HPDE6-E6E7 (cell line): ENCODE data around the gene RASSF7.
"Not testable (repeated sequence)": the region's sequence is repeated elsewhere in the genome, so short reads cannot be mapped to it uniquely, and the experiment has no call there.

Experiments used
- DNase-seq: peaks from one replicate; pipeline ENCODE4 v3.0.0; 2011; ENCODE audit warnings: missing footprints; ENCODE audit errors: extremely low spot score

The RASSF7 gene

DNA sequence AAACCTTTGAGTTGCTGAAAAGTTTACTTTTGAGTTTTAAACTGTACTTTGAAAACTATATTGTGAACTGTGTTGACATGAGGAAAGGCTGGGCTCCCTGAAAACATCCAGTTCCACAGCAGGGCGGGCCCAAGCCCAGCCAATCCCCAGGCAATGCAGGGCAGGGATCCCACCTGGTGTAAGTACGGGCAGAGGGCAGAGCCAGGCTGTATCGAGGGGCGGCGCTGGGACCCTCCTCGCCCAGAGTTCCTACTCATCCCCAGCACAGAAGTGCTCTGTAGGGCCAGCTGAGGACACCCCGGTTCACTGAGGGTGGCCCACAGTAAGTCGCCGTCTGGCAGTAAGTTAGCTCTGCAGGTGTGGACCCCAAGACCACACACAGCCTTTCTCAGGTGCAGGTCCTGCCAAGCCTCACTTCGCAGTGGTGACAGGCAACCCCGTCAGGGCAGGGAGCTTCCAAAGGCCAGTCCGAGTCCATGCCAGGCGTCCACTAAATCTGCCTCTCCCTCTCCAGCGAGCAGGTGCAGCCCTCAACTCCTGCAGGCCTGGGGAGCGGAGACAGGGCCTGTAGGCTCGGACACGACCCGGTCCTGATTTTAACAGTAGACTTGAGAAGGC lies 6.3 kb downstream of the RASSF7 start:
- DNase-seq = no peak

DNA sequence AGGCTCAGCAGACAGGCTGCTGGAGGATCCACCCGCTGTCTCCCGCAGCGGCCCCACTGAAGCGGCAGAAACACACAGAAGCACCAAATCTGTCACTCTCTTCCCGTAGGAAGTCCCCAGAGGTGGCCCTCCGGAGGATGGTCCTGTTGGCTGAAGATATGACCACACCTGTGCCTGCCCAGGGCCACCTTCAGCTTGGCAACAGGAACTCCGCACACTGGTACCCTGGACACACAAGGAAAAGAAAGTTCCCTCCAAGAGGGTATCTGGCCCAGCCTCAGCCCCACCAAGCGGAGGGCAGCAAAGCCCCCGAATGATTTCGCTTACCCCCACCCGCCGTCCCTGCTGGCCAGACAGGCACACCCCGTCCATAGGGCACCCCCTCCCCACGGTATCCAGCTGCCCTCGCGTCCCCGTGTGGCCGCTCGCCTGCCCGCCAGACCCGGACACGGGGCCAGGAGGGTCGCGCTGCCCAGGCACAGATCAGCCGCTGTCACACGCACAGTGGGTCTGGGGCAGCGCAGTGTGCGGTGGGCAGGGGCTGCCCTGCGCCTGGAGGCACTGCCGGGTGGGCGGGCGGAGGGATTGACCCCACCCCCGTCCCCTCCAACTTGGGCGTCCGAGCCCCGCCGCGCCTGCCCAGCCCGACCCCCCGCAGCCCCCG lies 7.0 kb downstream of the RASSF7 start:
- no peak for DNase-seq

DNA sequence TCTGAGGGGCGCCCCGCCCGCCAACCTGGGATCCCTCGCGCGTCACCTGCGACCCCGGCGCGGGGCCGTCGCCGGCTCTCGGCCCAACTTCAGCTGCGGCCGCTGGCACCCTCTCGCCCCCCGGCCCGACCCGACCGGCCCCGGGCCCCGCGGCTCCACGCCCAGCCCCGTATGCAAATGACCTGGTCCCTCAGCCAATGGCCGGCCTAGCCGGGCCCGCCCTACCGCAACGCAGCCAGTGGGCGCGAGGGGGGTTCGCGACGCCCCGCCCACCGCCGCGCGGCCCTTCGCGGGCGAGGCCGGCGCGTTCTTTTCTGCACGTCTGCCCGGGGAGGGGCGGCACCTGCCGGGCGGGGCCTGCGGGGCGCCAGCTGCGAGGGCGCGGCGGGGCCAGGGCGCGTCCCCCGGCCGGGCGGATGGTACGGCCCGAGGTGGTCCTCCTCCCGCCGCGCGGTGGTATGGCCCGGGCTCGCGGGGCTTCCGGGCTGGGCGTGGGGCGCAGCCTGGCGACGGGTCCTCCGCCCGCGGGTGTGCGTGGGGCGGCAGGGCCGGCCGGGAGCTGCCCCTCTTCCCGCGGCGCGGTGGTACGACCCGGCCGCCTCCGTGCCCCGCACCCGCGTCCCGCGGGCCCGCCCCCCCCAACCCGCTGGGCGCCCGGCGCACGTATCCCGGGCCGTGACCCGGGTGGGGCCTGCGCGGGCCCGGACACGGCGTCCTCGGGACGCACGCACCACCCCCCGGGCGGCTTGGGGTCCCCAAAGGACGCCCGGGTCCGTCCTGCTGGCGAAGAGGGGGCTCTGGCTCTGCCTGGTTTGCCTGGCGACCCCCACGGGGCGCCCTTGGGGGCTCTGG lies 7.8 kb downstream of the RASSF7 start:
- peak; percentile 89 for DNase-seq

DNA sequence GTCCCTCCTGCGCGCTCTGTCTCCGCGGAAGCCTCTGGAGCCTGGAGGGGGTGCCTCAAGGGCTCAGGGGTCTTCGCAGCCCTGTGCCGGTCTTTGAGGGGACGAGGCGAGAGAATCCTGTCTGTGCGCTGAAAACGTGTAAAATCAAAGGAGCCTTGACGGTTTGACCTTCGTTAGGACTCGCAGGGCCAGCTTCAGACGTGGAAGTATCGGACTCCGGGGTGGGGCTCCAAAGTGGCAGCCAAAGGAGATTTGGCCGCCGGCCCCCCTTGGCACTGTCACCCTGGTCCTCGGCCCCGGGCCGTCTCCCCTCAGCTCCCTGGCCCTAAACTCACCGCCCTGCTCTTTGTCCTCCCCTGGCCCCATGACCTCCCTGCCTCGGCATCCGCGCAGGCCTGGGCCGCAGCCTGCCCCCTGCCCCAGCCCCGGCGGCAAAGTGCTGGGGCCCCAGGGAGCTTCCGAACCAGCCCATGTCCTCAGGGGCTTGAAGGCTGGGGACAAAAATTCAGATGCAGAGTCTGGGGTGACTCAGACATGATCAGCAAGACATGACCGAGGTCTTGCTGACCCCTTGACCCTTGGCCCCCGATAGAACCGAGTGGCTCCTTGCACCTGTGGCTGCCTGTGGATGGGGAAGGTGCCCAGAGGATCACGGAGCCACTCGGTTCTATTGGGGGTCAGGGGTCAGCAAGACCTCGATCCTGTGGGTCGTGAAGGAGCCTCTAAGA lies 8.6 kb downstream of the RASSF7 start:
- DNase-seq = no peak

DNA sequence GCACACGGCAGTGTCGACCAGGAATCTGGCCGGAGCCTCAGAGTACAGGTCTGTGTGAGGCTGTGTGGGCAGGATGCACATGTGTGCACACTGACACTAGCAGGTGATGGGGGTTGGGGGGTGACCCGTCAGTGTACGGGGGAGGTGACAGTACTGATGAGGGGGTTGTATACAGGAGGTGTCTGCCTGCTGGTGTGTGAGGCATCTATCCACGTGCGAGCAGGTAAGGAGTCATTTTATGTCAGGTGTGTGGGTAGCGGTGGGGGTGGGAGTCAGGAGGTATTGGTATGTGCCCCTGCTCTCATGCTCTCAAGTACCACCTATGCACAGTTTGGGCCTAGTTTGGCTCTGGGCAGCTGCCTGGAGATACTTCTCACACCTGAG lies 11.0 kb downstream of the RASSF7 start:
- DNase-seq = no peak

DNA sequence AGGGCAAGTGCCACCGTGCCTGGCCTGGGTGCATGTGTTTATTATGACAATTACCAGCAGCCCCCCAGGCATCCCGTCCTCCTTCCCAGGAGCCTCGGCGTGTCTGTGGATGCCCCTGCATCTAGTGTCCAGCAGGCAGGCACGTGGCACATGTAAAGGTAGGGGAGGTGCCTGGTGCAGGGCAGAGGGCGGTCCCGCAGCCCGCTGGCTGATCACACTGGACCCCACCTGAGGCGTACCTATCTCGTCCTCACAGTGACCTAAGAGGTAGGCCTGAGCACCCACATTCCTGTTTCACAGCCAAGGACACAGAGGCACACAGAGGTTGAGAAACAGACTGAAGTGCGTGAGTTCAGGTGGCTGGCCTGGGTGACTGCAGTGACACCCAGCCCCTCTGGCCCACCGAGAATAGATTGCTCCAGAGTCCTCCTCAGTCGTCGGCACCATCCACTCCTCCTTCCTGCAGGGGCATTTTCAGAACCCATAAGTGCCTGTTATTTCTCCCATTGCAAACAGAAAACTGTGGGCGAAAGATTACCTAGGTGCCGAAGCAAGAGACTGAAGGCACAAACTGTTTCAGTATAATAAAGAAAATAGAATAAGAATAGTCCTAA lies 12.5 kb downstream of the RASSF7 start:
- no peak for DNase-seq

DNA sequence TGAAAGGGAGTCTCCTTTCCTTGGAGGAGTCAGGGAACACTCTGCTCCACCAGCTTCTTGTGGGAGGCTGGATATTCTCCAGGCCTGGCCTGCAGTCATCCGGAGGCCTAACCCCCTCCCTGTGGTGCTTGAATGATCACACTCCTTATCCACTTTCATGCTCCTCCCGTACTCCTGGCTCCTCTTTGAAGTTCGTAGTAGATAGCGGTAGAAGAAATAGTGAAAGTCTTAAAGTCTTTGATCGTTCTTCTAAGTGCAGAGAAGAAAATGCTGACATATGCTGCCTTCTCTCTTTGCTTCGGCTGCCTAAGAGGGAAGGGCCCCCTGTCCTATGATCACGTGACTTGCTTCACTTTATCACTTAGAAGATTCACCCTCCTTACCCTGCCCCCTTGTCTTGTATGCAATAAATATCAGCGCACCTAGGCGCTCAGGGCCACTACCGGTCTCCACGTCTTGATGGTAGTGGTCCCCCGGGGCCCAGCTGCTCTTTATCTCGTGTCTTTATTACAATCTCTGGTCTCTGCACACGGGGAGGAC lies 13.3 kb downstream of the RASSF7 start:
- not testable (repeated sequence) for DNase-seq

DNA sequence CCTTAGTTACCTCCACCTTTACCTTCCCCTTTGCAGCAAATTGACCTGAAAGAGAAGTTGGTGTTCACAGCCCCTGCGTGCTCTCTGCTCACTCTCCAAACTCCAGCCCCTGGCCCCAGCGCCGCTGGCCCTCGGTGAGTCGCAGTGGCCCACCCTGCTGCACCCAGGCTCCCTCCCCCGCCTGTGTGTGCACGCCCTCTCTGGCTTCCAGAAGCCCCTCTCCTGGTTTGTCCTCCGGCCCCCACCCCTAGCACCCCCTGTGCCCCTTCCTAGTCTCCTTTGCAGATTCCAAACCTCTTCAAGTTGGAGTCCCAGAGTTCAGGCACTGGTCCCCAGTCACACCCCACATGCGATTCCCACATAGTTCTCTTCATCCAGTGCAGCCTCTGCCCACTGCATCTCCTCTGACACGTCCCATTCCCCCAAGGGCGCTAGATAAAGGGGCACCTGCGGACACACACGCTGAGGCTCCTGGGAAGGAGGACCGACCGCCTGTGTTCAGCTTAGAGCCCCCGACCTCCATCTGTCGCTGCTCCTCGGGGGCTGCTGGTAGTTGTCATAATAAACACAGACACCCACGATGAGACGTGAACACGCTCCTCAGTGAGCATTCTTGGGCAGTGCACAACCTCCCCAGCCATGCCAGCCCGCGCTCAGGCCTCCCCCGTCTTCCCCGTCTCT lies 14.0 kb downstream of the RASSF7 start:
- DNase-seq = no peak

DNA sequence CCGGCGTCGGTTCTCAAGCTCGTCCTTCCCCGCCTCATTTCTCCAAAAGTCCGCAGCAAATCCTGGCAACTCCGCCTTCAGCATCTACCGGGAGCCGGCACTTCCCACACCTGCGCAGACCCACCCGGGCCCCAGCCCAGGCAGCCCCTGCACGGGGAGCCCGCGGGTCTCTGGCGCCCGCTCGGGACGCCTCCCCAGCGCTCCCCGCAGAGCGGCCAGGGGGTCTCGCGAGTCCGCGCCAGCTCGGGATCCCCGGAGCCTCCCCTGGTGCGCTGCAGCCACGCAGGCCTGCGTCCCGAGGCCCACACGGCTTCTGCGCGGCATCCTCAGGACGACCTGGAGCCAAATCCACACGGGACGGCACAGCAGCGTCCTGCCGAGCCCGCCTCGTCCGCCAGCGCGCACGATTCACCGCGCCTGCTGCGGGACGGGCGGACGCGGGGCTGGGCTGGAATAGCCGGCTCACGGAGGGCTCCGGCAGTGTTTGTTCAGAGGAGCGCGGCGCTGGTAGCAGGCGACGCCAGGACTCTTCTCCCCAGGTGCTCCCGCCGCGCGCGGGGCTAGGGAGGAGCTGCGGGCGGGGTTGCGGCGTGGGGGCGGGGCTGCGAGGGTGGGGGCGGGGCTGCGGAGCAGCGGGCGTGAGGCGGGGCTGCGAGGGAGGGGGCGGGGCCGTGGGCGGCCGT lies 14.7 kb downstream of the RASSF7 start:
- peak; percentile 63 for DNase-seq

DNA sequence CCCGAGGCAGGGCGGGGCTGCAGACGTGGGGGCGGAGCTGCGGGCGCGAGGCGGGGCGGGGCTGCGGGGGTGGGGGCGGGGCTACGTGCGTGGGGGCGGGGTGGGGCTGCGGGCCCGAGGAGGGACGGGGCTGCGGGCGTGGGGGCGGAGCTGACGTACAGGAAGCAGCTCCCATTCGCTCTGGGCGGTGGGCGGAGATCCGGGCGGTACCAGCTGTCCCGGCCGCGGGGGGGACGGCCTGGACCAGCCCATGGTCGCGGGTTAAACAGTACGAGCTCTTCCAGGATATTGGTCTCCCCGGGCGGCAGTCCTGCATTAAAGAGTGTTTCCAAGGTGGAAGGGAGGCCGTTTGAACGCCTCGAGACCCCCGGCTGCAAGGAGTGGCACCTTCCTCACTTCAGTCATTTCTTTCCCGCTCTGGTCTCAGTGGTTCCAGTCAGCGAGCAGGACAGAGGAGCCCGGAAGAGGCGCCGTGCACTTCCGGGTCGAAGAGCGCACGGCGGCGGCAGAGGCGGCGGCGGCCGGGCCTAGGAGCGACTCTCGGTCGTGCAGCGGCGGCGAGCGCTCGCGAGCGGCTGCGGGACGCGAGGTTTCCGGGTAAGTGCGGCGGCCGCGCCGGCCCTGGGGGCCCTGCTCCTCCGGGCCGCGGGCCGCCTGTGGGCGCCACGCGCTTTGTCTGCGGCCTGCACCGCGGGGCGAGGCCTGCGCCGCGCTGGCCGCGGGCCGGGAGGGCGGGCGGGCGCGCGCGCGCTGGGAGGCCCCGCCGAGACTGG lies 15.4 kb downstream of the RASSF7 start, which contains the start of gene PHRF1:
Gene PHRF1, plus strand, starts transcription at position 475 of the 773 bp plus-strand sequence. CDS start 5,043 bp downstream, outside the sequence.
- peak; percentile 95 for DNase-seq

DNA sequence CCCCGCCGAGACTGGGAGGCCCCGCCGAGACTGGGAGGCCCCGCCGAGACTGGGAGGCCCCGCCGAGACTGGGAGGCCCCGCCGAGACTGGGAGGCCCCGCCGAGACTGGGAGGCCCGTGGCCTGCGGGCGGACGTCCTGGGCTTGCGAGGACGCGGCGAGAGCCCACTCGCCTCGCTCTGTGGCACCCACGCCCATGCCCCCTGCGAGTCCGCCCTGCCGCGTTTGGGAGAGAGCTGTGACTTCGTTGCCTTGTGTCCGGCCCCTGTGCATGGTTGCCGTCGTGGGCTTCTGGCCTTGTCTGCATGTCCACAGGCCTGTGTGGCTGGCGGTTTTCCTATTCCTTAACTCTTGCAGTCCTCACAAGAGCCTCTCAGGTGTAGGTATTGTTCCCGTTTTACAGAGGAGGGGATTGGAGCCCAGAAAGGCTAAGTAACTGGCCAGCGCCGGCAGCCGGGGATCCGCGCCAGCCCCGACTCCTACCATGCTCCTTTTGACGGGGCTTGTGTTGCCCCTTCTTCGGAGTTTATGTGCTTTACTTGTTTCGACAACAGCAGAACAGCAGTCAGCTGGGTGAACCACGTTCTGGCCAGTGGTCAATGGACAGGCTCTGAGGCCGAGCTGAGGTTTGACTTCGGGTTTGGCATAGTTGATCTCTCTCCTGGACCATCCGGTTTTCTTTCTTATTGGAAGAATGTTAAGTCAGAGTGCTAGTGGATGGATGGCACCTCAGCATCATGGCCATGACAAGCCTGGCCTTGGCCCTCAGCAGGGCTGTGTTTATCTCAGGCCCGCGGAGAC lies 16.2 kb downstream of the RASSF7 start:
- DNase-seq = no peak

DNA sequence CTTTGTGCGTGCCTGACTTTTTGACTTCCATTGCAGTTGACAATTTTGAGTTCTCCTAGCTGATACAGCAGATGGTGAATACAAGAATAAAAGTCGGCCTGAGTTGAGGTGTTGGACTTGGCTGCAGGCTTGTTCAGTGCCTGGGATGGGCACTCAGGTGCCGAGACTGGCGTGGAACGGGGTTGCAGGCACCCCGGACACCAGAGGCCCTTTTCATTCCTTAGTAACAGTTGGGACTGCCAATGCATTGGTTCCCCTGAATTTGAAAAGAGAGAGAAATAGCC lies 16.8 kb downstream of the RASSF7 start:
- no peak for DNase-seq

DNA sequence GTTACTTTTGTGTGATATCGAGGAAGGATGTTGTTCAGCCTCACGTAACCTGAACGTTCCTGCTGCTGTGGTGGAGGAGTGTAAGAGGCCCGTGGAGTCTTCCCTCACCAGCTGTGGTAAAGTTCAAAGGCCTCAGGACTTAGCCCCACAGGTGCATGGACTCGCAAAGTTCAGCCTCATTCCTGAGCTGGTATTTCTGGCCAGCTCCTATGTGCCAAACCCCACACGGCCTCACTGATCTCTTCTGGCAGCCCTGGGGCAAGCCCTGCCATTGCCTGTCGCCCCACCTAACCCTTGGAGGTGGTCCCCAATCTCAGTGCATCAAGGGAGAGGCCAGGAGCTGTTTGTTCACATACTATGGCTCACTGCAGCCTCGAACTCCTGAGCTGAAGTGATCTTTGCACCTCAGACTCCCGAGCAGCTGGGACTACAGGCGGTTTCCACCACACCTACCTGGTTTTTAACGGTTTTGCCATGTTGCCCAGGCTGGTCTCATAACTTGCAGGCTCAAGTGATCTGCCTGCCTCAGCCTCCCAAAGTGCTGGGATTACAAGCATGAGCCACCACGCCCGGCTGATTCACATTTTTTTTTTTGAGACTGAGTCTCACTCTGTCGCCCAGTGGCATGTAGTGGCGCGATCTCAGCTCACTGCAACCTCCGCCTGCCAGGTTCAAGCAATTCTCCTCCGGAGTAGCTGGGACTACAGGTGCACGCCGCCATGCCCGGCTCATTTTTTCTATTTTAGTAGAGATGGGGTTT lies 17.7 kb downstream of the RASSF7 start:
- no peak for DNase-seq

DNA sequence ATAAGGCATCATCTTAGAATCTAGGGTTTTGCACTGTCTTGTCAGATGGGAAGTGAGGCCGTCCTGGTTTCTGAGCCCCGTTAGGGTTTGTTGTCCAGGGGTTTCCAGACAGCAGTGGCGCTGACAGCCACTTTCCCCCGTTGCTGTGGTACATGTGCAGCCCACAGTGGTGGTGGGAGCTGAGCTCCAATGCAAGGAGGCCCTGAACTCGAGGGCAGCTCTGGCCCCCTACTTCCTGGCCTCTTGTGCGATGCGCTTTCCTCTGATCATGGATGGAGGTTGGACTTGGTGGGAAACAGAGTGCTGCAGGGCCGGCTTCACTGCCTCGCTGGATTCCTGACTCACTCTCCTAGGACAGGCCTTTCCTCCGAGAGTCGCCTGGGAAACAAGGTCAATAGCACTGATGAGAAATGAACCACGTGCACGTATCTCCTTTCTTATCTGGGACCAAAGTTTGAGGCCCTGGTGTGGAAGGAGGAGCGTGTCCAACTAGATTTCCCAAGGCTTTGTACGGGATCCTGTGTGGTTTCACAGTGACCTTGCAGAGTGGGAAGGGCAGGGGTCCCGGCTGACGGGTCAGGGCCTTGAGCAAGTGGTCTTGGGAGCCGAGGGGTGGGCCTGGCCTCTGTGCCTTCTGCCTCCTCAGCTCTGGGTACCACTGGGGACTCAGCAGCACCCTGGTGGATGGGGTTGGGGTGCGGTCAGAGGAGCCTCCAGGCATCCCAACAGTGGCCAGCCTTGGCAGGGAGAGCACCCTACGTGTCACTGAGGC lies 19.2 kb downstream of the RASSF7 start:
- no peak for DNase-seq

DNA sequence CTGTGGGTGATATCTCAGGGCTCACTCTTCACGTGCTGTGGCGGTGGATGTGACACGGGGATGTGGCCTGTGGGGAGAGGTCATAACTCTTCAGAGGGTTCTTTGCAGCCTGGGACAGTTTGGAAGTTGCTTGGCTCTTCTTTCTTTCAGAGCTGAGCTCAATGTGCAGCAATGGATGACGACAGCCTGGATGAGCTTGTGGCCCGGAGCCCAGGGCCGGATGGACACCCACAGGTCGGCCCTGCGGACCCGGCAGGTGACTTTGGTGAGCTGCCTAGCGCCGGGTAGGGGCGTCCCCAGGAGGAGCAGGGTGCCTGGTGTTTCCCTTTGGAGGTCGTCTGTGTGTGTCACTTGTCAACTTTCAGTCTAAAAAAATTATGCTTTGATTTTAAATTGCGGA lies 20.6 kb downstream of the RASSF7 start:
- DNase-seq = no peak

DNA sequence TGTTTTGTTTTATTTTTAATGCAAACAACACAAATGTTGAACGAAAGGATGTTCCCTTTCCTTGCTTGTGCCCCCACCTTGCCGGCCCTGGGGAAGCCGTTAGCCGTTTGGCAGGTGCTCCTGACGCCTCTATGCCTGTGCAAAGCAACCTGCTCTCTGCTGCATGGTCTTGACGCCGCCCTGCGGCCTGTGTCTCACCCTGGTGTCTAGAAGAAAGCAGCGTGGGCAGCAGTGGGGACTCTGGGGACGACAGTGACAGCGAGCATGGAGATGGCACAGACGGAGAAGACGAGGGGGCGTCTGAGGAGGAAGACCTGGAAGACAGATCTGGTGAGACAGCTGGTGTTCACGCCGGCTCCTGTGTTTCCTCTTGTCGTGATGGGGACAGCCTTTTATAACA lies 21.0 kb downstream of the RASSF7 start:
- DNase-seq = no peak

DNA sequence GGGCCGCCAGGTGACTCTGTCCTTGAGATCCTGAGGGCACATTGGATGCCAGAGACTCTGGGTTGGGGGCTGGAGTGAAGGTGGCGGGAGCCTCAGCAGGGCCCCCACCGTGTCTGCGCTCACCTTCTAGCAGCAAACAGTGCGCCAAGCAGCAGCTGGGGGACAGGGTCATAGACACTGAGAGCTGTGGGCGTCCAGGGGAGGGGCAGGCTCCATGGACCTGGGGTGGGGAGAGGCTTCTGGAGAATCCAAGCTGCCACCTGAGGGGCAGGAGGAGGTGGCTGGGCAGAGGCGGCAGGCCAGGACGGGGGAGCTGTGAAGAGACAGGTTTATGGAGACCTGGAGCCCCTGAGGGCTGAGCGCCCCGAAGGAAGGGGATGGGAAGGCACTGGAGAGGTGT lies 23.5 kb downstream of the RASSF7 start:
- no peak for DNase-seq
